ENCODE data around the gene PACSIN1. TPM values are rescaled to one million over a fixed set of nuclear protein-coding genes. Genes with fewer than 3 reads are reported as not detected.

Gene PACSIN1
- total RNA-seq, 1 experiment from 2014 or later = 7.0 TPM

- no peak overlapping the region for H2BK120ac ChIP-seq (ENCODE audit: low read depth, low read length, poor library complexity, severe bottlenecking)
- no peak overlapping the region for H3K4me2 ChIP-seq (ENCODE audit: insufficient read depth, insufficient read length, low read length)
- no peak overlapping the region for H3T11ph ChIP-seq (ENCODE audit: low read length)
- H2BK20ac ChIP-seq (ENCODE audit: low read depth, low read length, poor library complexity, severe bottlenecking) = no peak overlapping the region
- H3K9ac ChIP-seq (ENCODE audit: extremely low read depth, insufficient read length, low read length) = no peak overlapping the region
- H2BK5ac ChIP-seq (ENCODE audit: insufficient read length, low read length) = no peak overlapping the region
- no peak overlapping the region for H4K91ac ChIP-seq (ENCODE audit: insufficient read length, low read depth, low read length)
- H3K79me2 ChIP-seq (ENCODE audit: insufficient read depth, low read length) = no peaks in the 10 kb centered on the region
- no peak overlapping the region for H3K56ac ChIP-seq (ENCODE audit: insufficient read length, low read depth, low read length)
- H4K5ac ChIP-seq (ENCODE audit: insufficient read length, low read depth, low read length) = no peak overlapping the region
- no peak overlapping the region for H3K27ac ChIP-seq (ENCODE audit: insufficient read length, low read depth, low read length)
- no peaks in the 10 kb centered on the region for H3K79me1 ChIP-seq (ENCODE audit: insufficient read depth, low read depth, low read length, poor library complexity, severe bottlenecking)
- no peak overlapping the region for H3K4ac ChIP-seq (ENCODE audit: low read depth, low read length)
- no peaks in the 10 kb centered on the region for H3K9me3 Mint-ChIP-seq
- H2AK5ac ChIP-seq (ENCODE audit: insufficient read length, low read length) = no peak overlapping the region
- no peak overlapping the region for H4K8ac ChIP-seq (replicated peaks; ENCODE audit: insufficient read length, low read depth, low read length)
- no peak overlapping the region for H3K4me3 Mint-ChIP-seq
- no CpG with 5 or more reads among the region's 16 CpGs for WGBS (ENCODE audit: extremely low coverage, insufficient read length, low lambda C conversion rate)
- no peak for DNase-seq
- no peaks in the 10 kb centered on the region for H3K27me3 ChIP-seq (ENCODE audit: insufficient read depth, low read length)
- H2BK12ac ChIP-seq (ENCODE audit: insufficient read length, low read depth, low read length) = no peak overlapping the region
- H2BK15ac ChIP-seq (ENCODE audit: low read depth, low read length) = no peak overlapping the region
- peaks cover 8 to 37% of the 10 kb centered on the region in 2 experiments for H3K4me1 Mint-ChIP-seq
- peaks cover 0 to 3% (median 0%) of the 10 kb centered on the region in 3 experiments; a peak in 2 of 7 replicates for H3K36me3 Mint-ChIP-seq (ENCODE audit: insufficient read depth in 1 of 3, low read depth in 3 of 3)
- H3K27me3 Mint-ChIP-seq (ENCODE audit: low read depth) = no peaks in the 10 kb centered on the region; the same call in 1 of the 2 replicates
- H3K9me3 ChIP-seq (ENCODE audit: control insufficient read depth, low read depth, low read length) = no peaks in the 10 kb centered on the region
- H3K18ac ChIP-seq (ENCODE audit: insufficient read length, low read depth, low read length) = no peak overlapping the region
- H4K20me1 ChIP-seq (ENCODE audit: control insufficient read depth, insufficient read depth, insufficient read length) = no peaks in the 10 kb centered on the region
- no peak overlapping the region for H2AFZ ChIP-seq (ENCODE audit: low read length)
- no peak overlapping the region for H3K27ac Mint-ChIP-seq
- TF ChIP-seq CTCF (conservative IDR thresholded peaks at IDR 0.05) = no peak
- H3K23ac ChIP-seq (ENCODE audit: insufficient read length, low read depth, low read length) = no peak overlapping the region
- no peaks in the 10 kb centered on the region for H3K23me2 ChIP-seq (ENCODE audit: insufficient read length, low read depth, low read length, poor library complexity, severe bottlenecking)
- no peaks in the 10 kb centered on the region for H3K4me1 ChIP-seq (ENCODE audit: insufficient read depth, low read length)
- H3K14ac ChIP-seq (ENCODE audit: insufficient read depth, low read length) = no peak overlapping the region; the same call in 1 of the 2 replicates
Measured at GRCh38 chr6:34534656-34535055, 68.8 kb downstream of the PACSIN1 start.
